ENCODE data around the gene BRPF1. TPM values are rescaled to one million over a fixed set of nuclear protein-coding genes. Genes with fewer than 3 reads are reported as not detected.
A peak's percentile ranks its signal among the peaks of the same experiment; 100 is the strongest.

Gene BRPF1
- total RNA-seq, 1 experiment from 2014 or later = 10.1 TPM

DNA sequence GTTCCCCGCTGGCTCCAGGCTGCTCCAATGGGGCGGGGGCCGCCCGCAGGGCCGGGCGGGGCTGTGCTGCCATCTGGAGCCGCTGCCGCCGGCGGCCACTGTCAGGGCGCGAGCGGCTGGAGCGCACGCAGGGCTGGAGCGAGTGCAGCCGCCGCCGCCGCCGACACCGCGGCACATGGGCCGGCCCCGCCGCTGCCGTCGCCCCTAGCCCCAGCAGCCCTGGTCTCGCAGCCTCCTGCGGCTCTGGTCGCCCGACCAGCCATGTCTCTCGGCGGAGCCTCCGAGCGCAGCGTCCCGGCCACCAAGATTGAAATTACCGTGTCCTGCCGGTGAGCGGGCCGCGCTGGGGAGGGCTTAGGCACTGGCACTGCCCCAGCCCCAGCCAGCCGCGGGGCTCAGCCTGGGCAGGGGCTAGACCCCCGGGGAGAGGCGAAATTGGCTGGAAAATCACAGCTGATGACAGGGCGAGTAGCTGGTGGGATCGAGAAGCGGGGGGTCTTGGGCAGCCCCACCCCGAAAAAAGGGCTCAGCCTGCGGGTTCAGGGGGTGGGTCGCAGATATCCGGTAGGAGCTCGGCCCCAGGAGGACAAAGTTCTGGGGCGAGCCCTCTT, 27.7 kb upstream of the BRPF1 start, which contains the start of gene CPNE9:
Gene CPNE9 (plus strand): TSS at position 98 of the 611 bp plus-strand sequence. CDS start 164 bp downstream, at position 262.
- DNase-seq (ENCODE audit: low spot score) = no peak

DNA sequence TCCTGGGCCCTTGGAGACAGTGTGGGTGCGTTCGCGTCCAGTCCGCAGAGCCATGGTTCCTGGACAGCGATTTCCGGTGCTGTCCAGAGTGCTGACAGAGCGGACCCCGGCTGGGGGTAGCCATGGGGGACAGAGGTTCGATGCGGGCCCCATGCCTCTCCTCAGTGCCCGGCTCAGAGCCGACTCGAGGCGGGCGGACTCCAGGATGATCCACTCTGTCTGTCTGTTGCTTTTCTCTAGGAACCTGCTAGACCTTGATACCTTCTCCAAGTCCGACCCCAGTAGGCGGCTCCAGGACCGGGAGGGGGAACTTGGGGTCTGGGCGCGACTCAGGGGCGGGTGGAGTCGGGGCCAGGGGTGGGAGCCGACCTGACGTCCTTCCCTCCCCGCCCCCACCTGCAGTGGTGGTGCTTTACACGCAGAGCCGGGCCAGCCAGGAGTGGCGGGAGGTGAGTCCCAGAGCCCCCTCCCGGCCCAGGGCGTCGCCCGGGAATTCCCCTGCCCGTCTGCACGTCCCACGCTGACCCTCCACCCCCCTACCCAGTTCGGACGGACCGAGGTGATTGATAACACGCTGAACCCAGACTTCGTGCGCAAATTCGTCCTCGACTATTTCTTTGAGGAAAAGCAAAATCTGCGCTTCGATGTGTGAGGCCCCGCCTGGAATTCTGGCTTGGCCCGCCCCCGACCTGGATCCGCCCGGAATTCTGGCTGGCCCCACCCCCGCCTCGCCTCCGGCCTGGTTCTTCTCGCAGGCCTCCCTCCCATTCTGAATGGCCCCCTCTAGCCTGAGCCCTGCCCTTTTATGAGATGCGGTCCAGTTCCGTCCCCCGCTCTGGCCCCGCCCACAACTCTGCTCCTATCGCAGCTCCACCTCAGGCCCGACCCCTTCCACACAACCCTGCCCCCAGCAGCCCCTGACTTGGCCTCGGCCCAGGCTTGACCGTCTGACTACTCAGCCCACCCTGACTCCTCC, 26.9 kb upstream of the BRPF1 start:
- DNase-seq (ENCODE audit: low spot score) = no peak

DNA sequence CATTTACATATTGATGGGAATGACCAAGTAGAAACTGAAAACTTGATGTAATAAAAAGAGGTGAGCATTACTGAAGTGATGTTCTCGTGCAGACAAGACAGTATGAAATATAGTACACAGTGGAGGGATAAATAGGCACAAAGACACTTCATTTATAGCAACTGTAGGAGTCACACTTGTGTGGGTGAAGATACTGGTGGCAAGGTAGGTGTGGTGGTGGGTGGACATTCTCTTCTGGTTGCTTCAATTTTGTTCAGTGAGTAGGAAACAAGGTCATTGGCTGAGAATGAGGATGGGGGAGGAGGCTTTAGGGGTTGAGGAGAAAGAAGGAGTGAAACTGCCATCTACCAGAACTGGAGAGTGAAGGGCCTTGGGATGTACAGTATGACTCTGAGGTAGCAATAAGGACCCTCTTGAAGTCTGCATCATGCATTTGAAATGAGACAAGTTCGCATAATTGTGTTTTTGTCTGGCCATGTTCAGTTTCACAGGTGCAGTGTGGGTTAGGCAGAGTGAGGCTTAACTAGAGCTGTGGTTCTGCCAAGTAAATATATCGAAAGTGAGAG, 21.3 kb upstream of the BRPF1 start:
- DNase-seq (ENCODE audit: low spot score) = no peak

- DNase-seq (ENCODE audit: low spot score) = no peak
Measured at GRCh38 chr3:9712415-9712814, 19.1 kb upstream of the BRPF1 start.

DNA sequence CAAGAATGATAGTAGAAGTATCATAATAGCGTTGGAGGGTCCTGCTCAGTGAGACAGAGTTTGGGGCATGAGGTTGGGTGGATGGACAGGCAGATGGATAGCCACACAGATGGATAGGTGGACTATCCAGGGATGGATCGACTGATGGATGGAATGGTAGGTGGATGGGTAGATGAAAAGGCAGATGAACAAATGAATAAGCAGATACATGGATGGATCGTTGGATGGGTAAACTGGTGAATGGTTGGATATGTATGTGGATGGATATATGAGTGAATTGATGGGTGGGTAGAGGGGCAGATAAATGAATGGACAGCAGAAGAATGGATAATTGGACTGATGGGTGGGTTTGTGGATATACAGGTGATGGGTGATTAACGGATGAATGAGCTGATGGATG, 18.4 kb upstream of the BRPF1 start:
- DNase-seq (ENCODE audit: low spot score) = no peak

DNA sequence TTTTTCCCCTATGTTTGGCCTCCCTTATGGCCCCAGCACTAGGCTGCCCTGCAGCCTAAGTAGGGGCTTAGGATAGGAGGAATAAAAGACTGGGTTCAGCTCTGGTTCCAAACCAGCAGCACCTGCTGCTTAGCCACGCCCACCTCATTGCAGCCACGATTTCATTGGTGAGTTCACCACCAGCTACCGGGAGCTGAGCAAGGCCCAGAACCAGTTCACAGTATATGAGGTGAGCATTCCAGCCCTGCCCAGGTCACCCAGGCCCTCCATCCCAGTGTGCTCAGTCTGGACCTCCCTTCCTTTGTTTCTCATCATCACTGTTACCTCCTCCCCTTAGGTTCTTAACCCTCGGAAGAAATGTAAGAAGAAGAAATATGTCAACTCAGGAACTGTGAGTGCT, 16.4 kb upstream of the BRPF1 start:
- DNase-seq (ENCODE audit: low spot score) = no peak

GRCh38 chr3:9715764-9716437, 15.6 kb upstream of the BRPF1 start:
- peak; percentile 87 for DNase-seq (ENCODE audit: low spot score)

GRCh38 chr3:9716801-9717555, 14.6 kb upstream of the BRPF1 start:
- DNase-seq (ENCODE audit: low spot score) = no peak

DNA sequence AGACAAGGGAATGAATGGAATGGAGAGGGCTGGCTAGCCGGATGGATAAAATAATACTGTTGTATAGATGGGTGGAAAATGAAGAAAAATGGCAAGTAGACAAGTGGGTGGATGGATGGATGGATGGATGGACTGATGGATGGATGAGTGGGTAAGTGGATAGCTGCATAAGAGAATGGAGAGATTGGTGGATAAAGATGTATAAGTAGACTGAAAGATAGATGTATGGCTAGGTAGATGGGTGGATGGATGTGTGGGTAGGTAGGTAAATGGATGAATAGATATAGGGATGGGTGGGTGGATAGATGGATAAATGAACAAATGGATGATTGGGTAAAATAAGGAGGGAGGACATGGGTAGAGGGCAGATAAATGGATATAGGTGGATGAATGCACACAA, 14.0 kb upstream of the BRPF1 start:
- DNase-seq (ENCODE audit: low spot score) = no peak

- no peak for DNase-seq (ENCODE audit: low spot score)
Measured at GRCh38 chr3:9718118-9718517, 13.4 kb upstream of the BRPF1 start.

DNA sequence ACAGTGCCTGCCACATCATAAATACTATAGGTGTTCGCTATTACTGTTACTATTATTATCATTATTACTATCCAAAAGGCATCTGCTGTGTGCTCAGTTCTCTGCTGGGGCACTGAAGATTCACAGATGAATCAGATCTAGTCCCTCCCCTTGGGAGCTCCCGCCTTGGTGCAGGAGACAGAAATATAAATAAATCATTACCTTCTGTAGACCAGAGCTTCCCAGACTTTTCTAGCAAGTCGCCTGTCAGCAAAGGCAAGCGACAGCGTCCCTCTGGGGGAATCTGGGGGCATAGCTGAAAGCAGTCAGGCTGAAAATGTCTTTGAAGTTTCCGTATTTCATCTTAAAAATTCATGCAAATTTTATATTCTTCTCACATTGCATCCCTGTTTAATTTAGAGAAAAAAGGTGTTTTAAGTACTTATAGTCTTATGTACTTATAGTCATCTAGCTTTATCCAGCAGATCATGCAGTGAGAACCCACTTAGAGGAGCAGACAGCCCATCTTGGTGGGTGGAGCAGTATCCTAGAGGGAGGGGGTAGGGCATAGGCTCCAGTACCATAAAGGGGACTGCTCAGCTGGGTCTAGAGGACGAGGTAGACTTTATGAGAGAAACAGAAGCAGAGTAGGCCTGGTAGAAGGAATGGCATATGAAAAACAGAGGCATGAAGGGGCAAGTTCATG, 10.4 kb upstream of the BRPF1 start:
- DNase-seq (ENCODE audit: low spot score) = no peak

DNA sequence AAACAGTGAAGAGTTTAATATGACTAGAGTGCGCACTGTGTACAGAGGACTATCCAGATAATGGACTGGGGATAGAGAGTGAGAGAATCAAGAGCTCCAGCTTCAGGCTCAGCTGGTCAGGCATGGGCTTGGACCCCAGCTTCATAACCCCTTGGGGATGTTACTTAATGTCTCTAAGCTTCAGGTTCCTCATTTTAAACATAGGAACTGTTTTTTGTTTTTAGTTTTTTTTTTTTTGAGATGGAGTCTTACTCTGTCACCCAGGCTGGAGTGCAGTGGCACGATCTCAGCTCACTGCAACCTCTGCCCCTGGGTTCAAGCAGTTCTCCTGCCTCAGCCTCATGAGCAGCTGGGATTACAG, 9.9 kb upstream of the BRPF1 start:
- no peak for DNase-seq (ENCODE audit: low spot score)

DNA sequence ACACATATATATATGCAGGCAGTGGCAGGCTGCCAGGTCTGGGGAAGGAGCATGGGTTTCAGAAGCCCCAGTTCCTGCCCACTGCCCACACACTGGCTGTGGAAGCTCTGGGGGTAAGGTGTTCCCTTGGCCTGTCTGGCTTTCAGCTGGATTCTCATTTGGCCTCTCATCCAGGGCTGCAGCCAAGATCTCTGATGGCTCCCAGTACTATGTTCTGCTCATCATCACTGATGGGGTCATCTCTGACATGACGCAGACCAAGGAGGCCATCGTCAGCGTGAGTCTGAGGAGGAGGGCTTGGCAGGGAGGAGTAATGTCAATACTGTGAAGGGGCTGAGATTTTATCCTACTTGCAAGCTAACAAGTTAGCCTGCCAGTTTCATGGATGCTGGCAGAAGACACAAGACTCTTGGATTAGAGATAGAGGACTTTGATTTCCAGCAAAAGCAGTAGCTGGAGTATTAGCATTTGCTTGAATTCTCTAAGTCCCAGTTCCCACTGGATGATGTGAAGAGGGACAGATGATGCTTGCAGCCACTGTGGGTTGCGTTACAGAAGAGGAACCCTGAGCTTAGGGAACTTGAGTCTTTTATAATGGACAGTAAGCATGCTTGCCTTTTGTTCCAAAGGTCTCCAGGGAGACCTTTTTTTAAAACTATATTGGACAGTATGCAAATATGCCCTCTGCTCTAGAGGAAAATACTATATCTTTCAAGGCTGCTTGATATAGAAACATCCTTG, 5.6 kb upstream of the BRPF1 start:
- DNase-seq (ENCODE audit: low spot score) = no peak

DNA sequence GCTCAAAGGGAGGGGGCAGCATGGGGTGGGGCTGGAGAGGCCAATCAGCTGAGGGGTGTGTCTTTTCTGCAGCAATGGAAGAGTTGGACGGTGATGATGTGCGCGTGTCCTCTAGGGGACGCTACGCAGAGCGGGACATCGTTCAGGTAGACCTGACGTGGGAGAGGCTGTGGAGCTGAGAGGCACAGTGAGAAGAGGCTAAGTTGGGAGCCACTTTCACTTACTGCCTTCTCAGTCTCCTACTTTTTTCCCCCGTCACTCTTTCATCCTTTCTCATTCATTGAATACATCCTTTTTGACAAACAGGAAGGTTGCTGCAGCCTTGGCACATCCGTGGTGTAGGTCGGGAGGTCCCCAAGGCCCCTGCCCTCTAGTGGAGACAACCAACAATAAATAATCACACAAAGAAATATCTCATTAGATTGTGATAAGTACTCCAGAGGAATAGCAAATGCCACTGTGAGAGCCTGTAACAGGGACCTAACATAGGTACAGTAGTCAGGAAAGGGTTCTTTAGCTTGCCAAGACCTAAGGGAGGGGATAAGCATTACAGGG, 4.4 kb upstream of the BRPF1 start:
- DNase-seq (ENCODE audit: low spot score) = no peak

- DNase-seq (ENCODE audit: low spot score) = no peak
Measured at GRCh38 chr3:9727743-9728142, 3.8 kb upstream of the BRPF1 start.

- no peak for DNase-seq (ENCODE audit: low spot score)
Measured at GRCh38 chr3:9729419-9729818, 2.1 kb upstream of the BRPF1 start.

DNA sequence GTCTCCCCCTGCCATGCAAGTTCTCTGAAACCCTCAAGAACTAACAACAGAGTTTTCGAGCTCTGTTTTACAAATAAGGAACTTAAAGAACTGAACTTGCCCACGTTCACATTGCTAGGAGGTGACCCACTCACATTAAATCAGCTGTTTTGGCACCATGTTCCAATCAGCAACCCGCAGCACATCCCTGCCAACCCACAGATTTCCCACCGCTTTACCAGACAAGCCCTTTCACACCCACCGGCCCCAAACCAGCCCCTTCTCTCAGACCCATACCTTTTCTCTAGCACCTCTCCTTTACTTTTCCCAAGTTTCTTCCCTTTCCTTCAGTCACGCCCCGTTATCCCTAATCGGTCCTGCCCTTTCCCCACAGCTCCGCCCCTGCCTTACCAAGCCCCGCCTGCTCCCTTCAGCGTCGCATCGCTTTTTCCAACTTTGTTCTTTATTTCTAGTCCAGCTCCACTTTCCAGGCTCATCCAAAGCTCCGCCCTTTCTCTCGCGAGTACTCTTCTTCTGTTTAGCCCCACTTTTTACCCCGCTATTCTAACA, 804 bp upstream of the BRPF1 start:
- no peak for DNase-seq (ENCODE audit: low spot score)

DNA sequence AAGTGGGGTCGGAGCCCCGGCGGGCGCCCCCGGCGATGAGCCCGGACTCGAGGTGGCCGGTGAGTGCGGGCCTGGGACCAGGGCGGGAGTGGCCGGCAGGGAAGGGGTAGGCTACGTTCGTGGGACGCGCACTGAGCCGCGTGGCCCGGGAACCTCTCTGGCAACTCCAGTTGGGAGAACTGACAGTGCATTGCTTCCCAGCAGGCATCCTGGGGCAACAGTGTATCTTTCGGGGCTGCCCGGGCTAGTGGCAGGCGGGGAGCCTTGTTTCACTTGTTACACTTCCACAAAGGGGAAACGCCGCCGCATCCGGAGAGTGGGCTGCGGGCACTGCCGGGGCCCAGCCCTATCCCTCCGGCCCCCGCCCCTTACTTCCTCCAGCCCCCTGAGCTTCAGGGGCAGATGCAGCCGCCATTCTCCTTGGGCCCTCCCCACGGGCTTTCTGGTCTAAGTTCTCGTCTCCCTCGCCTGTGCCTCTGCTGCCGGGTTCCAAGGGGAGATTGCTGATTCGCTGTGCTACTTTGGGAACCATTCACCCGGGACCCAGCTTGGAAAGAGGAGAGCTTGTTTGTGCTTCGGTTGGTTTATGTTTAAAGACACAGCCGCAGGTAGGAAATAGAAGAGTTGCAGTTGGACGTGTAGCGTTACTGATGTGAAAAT, 675 bp downstream of the BRPF1 start:
- no peak for DNase-seq (ENCODE audit: low spot score)

GRCh38 chr3:9732740-9733115, 1.2 kb downstream of the BRPF1 start:
- DNase-seq (ENCODE audit: low spot score) = no peak

All from H4 (cell line).